Endothelial cell (in vitro differentiated cells): ENCODE data around the gene NNMT. TPM values are rescaled to one million over a fixed set of nuclear protein-coding genes. Genes with fewer than 3 reads are reported as not detected.

Source experiments
- DNase-seq: peaks from one replicate; pipeline ENCODE4 v3.0.0; 2021; ENCODE audit warnings: low spot score
- H3K27ac Mint-ChIP-seq: one replicate; pipeline ENCODE4 v1.8.0; 2021; ENCODE audit warnings: mixed read lengths, inconsistent platforms; ENCODE audit not compliant: unreplicated experiment
- H3K27me3 Mint-ChIP-seq: one replicate; pipeline ENCODE4 v1.8.0; 2021; ENCODE audit warnings: mild to moderate bottlenecking, moderate library complexity, mixed read lengths, inconsistent platforms; ENCODE audit not compliant: unreplicated experiment
- H3K36me3 Mint-ChIP-seq: one replicate; pipeline ENCODE4 v1.8.0; 2021; ENCODE audit warnings: mild to moderate bottlenecking, low read depth, mixed read lengths, inconsistent platforms; ENCODE audit not compliant: unreplicated experiment
- H3K4me1 Mint-ChIP-seq: one replicate; pipeline ENCODE4 v1.8.0; 2021; ENCODE audit warnings: mild to moderate bottlenecking, mixed read lengths, inconsistent platforms; ENCODE audit not compliant: unreplicated experiment
- H3K4me3 Mint-ChIP-seq: one replicate; pipeline ENCODE4 v1.8.0; 2021; ENCODE audit warnings: mild to moderate bottlenecking, mixed read lengths, inconsistent platforms; ENCODE audit not compliant: unreplicated experiment
- H3K9me3 Mint-ChIP-seq: one replicate; pipeline ENCODE4 v1.8.0; 2021; ENCODE audit warnings: mixed read lengths, inconsistent platforms; ENCODE audit not compliant: unreplicated experiment
- total RNA-seq: library from RNA; stranded (reverse); fragmentation: NEBNext Ultra II Directional; extraction: Animal tissue kit (Norgen Biotek cat#: 25700); gene quantifications from one replicate; pipeline ENCODE4 v1.2.1, GENCODE V29; 2021; ENCODE audit not compliant: unreplicated experiment
- TF ChIP-seq, protein P1 (sequence below): fragments of 200-600 bp; sonication (generic); IDR thresholded peaks from one replicate; pipeline ENCODE4 v1.5.0; 2021; ENCODE audit warnings: antibody characterized with exemption; ENCODE audit not compliant: unreplicated experiment

NNMT gene
- total RNA-seq, 1 donor from 2014 or later: not detected

DNA sequence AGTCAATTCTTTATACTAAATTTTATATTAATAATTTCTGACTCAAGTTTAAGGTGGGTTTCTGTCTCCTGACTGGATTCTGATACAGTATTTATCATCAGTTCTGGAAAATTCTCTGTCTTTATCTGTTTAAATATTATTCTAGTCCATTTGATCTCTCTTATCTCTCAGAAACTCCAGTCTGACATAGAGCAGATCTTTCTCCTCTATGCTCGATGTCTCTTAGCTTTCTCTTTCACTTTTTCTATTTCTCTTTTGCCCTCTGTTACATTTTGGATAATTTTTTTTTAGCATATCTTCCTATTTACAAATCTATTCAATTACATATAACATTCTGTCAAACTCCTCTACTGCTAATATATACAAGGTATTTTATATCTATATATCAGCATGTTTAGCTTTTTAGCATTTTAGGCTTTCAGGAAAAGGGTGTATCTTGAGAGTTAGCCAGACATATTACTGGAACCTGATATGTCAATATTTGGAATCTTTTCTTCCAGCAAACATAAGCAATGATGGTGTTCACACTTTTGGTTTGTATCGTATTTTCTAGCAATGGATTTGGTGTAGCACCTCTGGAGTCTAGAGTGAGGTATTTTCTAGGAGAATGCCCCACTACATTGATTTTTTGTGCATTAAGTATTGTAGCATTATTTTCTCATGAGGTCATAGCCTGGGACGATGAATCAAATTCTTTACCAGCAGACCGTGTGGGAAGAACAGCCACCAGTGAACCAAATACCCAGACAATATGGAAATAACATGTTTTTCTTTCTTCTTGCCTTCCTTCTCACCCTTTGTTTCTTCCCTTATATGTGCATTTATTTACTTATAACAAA, 4.1 kb upstream of the NNMT start:
- no peak overlapping the region for H3K4me3 Mint-ChIP-seq
- H3K4me1 Mint-ChIP-seq: peaks cover 5% of the 10 kb centered on the region
- DNase-seq: no peak
- H3K36me3 Mint-ChIP-seq: no peaks in the 10 kb centered on the region
- H3K9me3 Mint-ChIP-seq: no peaks in the 10 kb centered on the region
- TF ChIP-seq, protein P1, sequence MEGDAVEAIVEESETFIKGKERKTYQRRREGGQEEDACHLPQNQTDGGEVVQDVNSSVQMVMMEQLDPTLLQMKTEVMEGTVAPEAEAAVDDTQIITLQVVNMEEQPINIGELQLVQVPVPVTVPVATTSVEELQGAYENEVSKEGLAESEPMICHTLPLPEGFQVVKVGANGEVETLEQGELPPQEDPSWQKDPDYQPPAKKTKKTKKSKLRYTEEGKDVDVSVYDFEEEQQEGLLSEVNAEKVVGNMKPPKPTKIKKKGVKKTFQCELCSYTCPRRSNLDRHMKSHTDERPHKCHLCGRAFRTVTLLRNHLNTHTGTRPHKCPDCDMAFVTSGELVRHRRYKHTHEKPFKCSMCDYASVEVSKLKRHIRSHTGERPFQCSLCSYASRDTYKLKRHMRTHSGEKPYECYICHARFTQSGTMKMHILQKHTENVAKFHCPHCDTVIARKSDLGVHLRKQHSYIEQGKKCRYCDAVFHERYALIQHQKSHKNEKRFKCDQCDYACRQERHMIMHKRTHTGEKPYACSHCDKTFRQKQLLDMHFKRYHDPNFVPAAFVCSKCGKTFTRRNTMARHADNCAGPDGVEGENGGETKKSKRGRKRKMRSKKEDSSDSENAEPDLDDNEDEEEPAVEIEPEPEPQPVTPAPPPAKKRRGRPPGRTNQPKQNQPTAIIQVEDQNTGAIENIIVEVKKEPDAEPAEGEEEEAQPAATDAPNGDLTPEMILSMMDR: no peak
- no peaks in the 10 kb centered on the region for H3K27me3 Mint-ChIP-seq
- no peak overlapping the region for H3K27ac Mint-ChIP-seq

DNA sequence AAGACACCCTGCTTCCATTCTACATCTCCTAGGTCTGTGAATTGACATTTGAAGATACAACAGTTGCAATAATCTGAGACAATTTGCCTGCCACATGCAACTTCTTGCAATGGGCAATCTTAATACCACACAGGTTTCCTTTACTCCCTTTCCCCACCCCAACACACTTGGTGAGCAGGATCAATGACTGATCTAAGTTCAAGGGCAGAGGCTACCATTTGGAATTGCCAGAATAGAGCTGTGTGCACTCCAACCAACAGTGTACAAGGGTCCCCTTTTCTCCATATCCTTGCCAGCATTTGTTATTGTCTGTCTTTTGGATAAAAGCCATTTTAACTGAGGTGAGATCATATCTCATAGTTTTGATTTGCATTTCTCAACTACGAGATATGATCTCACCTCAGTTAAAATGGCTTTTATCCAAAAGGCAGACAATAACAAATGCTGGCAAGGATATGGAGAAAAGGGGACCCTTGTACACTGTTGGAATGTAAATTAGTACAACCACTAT, 2.9 kb upstream of the NNMT start:
- Mint-ChIP-seq H3K27me3 (no peaks in the 10 kb centered on the region), H3K27ac (no peak overlapping the region), H3K36me3 (no peaks in the 10 kb centered on the region), H3K9me3 (no peaks in the 10 kb centered on the region), H3K4me3 (no peak overlapping the region), H3K4me1 (peaks cover 5% of the 10 kb centered on the region)
- TF ChIP-seq, protein P1: no peak
- no peak for DNase-seq

DNA sequence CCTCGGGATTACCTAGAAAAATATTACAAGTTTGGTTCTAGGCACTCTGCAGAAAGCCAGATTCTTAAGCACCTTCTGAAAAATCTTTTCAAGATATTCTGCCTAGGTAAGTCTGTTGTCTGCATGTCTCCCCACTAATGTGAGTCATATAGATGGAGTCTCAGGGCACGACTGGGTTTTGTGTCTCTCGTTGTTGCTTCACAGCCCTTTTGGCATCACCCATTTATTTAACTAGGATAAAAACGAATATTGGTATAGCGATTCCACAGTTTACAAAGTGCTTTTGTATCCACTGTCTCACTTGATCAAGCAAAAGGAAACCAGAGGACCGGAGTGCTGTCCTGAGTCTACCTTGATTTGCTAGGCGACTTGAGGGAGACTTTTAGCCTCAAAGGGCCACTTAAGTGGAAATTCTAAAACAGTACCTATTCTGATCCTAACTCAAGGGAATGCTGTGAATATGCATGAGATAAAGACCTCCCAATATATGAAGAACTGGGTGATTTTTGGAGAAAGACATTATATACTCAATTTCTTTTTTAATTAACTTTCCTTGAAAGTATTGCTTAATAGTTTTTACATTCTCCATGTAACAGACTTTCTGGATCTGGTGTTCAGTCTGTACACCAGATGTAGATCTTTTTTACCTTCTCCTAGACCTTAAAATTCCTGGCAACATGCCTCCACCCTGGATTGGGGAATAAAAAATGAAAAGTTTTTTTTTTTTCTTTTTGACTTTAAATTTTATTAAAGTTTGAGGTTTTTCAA, 590 bp downstream of the NNMT start:
- no peak overlapping the region for H3K27ac Mint-ChIP-seq
- H3K4me3 Mint-ChIP-seq: no peak overlapping the region
- H3K36me3 Mint-ChIP-seq: no peaks in the 10 kb centered on the region
- TF ChIP-seq, protein P1: no peak
- no peaks in the 10 kb centered on the region for H3K4me1 Mint-ChIP-seq
- no peaks in the 10 kb centered on the region for H3K9me3 Mint-ChIP-seq
- peaks cover 3% of the 10 kb centered on the region for H3K27me3 Mint-ChIP-seq
- no peak for DNase-seq

DNA sequence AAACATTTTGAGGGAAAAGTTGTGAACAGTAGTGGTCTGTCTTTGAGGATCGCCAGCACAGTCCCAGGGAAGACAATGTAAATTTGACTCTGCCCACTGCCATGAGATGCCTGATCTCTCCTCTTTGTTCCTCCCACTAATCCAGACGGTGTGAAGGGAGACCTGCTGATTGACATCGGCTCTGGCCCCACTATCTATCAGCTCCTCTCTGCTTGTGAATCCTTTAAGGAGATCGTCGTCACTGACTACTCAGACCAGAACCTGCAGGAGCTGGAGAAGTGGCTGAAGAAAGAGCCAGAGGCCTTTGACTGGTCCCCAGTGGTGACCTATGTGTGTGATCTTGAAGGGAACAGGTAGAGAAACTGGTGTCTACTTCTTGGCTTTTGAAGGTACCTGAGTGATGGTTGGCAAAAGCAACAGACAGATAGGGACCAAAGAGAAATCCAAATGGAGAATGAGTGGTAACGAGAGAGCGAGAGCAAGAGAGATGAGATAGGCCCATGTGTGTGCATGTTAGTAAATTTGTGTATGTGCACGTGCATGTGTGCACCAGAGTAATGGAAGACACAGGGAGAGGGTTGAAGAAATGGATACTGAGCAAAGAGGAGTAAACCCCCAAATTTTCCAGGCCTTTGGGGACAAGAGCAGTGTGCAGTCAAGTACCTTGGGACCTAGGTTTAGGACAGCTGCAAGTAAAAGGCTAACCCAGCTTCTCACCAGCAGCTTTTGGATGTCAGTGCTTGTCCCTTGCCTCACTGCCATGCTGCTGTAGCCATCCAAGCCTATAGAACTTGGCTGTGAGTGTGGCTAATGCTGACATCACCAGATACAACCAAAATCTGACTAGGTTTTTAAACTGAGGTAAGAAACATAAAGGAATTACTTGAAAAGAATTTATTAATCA, 1.9 kb downstream of the NNMT start:
- Mint-ChIP-seq H3K27ac (no peak overlapping the region), H3K9me3 (no peaks in the 10 kb centered on the region), H3K4me3 (no peak overlapping the region), H3K27me3 (peaks cover 3% of the 10 kb centered on the region), H3K4me1 (no peaks in the 10 kb centered on the region), H3K36me3 (no peaks in the 10 kb centered on the region)
- no peak for DNase-seq
- TF ChIP-seq, protein P1: no peak
